Measurements from ENCODE around the gene ALLC.

The ALLC gene

DNA sequence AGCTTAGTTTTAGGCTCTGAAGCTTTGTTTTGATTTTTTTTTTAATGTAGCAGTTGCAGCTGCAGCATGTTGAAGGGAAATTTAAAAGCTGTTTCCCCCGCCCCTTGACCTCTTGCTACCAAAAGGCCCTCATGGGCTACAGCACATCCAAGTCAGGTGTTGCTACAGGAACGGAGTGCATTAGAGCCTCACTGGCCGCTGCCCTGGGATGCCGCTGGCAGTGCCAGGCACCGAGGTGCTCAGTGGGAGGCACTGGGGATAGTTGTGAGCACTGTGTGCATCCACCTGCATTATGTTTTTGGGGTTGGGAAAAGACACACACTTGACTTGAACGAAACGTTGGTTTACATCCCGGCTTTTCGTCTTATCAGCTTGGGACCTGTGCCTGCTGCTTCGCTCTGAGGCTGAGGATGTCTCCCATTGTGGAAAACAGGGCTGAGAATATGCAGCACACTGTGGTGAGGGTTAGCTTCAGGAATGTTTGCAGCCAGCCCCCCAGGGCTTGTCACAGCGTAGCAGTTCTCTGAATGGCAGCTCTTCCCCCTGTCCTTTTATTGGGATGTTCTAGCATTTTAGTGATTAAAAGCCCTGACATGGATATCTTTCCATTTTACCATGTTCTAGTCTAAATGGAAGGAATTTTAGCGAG is 69.5 kb downstream of the ALLC start:
- no peak for DNase-seq

- DNase-seq: peak; percentile 15
These were observed 70.4 kb downstream of the ALLC start for GRCh38 chr2:3728104-3729054.

GRCh38 chr2:3729055-3729448 is 71.1 kb downstream of the ALLC start:
- DNase-seq: no peak

GRCh38 chr2:3729786-3730185 is 71.8 kb downstream of the ALLC start:
- DNase-seq: no peak

DNA sequence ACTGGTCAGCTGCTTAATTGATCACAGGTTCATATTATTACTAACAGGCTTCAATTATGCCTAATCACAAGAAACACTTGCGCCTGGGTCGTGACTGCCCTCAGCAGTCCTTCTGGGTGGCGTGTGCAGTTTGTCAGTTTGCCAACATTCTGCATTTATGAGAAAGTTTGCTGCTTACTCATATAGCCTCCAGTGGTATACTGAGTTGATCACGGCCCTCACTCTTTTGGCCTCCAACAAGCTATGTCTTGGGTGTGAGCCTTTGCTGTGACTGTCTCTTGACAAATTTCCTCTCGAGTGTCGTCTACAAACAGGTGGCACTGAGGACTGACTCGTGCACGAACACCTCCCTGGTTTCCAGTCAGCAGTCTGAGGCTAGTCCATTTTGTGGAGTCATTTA is 72.6 kb downstream of the ALLC start:
- DNase-seq: no peak

DNA sequence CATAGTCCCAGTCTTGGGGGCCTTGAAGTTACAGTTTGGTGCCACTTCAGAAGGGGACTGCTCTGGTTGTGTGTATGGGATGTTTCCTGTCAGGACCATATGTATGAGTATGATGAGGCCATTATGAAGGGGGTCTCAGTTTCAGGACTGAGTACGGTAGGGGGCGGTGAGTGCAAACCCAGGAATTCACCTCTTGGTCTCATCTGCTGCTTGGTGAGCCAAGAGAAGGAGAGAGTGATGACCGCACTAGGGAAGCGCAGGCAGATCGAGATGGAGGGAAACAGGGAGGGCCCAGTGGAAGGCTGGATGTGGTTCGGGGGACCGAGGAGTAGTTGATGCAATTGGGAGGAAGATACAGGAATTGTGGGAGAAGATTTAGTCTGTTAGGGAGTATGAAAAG is 73.8 kb downstream of the ALLC start:
- no peak for DNase-seq

DNA sequence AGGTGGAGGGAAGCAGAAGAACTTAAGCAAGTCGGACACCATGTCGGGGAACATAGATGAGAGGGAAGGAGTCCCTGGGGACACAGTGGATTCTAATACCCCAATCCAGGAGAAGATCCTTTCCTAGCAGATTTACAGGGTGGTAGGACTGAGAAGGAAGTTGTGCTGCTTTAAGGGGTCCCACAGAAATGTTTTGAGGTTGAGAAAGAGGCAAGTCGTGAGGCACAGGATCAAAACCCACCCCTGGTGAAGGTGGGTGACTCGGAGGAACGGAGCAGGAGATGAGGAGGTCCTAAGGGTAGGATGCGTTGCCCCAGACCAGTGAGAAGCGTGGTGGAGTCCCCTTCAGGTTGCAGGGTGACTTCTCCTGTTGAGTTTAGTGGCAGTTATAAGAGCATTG is 78.1 kb downstream of the ALLC start:
- DNase-seq: no peak

DNA sequence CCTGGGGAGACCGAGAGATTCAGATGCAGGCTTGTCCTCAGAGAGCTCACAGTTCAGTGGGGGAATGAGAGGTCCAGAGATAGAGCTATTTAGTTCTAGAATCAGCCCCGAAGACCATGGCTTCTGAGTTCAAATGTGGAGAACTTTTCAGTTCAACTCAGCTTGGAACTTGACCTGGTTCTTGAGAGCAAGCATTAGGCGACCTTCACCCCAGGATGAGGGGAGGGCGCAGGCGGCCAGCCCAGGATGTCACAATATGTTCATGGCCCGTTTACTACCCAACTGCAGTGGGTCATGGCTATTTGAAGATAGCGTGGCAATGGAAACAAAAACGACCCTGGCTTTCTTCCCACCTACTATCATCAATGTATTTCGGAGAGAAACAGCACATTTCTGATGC is 79.1 kb downstream of the ALLC start:
- DNase-seq: no peak

- DNase-seq: peak; percentile 58
These were observed 80.5 kb downstream of the ALLC start for GRCh38 chr2:3738454-3738853.

- no peak for DNase-seq
These were observed 81.3 kb downstream of the ALLC start for GRCh38 chr2:3739313-3739712.

DNA sequence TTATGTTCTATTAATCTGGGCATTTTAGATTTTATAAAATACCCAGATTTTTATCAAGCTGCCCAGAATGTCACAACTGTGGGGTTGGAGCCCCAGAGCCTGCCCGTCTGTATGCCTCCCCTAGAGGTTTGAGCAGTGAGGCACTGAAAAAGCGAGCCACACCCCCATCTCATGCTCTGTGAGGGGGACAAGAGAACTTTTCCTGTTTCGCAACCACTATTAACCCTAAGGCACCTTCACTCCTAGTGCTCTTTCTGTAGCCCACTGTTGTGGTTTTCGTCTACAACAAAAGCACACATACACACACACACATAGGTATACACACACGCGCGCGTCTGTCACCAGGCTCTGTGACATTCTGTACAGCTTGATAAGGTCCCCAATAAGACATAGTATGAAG is 83.4 kb downstream of the ALLC start:
- no peak for DNase-seq

DNA sequence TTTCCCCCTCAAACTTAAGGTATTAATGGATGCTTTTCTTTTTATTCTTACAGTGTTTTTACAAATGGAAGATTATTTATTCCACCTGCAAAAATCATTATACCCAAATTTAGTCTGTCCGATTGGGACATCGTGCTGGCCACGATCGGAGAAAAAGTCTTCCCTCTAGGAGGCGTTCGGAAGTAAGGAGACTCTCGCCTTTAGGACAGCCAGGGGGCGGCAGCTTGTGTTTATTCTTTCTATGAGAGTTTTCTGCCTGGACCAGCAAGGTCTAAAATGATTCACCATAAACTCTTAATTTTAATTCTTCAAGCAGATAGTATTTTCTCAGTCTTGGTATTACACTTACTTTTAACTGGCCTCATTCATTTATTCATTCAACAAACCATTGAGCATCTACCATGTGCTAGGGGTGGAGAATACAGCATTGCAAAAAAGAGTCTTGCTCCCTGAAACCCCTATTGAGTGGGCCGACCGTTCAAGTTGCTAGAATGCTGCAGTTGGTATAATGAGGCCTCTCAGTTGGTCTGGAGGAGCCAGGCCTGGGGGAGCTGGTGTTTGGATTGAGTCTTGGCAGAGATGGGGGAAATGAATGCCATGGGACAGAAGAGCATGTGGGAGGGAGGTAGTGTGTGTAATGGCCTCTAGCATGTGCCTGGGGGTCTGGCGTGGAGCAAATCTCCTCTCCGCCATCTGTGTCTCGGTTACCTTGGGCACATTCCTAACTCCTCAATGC is 84.0 kb downstream of the ALLC start:
- DNase-seq: no peak

GRCh38 chr2:3742743-3743508 is 84.9 kb downstream of the ALLC start:
- no peak for DNase-seq

GRCh38 chr2:3743951-3744555 is 86.1 kb downstream of the ALLC start:
- no peak for DNase-seq

GRCh38 chr2:3745920-3746319 is 87.9 kb downstream of the ALLC start:
- no peak for DNase-seq

GRCh38 chr2:3747032-3747654 is 89.1 kb downstream of the ALLC start:
- no peak for DNase-seq

DNA sequence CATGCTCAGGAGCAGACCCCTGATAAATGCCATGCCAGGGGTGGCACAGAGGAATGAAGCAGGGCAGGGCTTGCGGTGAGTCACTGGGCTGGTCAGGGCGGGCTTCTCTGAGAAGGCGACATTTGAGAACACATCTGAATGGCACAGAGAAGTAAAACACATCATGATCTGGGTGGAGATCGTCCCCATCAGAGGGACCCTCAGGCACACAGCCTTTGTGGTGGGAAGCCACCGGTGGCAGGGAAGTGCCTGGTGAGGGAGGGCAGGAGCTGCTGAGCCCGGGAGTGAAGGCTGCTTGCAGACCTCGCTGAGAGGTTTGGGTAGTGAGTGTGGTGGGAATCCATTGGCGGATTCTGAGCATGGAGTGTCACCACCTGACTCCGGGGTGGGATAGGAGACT is 89.8 kb downstream of the ALLC start:
- no peak for DNase-seq

- DNase-seq: no peak
These were observed 91.2 kb downstream of the ALLC start for GRCh38 chr2:3749201-3749600.

DNA sequence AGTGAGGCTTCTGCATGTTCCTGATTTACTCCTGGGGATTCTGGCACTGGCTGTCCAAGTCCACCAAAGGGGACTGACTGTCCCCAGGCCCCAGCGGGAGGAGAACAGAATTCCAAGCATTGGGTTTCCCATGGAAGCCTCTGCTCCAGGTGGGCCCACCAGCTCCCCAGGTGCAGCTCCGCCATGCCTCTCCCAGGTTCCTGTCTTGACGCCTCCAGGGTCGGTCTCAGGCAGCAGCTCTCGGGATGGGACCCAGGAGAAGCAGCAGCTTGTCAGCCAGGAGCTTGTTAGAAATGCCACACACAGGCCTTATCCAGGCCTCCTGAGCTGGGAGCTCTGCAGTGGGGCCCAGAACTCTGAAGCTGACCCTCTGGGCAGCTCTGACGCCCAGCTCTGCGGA is 93.3 kb downstream of the ALLC start:
- DNase-seq: no peak

DNA sequence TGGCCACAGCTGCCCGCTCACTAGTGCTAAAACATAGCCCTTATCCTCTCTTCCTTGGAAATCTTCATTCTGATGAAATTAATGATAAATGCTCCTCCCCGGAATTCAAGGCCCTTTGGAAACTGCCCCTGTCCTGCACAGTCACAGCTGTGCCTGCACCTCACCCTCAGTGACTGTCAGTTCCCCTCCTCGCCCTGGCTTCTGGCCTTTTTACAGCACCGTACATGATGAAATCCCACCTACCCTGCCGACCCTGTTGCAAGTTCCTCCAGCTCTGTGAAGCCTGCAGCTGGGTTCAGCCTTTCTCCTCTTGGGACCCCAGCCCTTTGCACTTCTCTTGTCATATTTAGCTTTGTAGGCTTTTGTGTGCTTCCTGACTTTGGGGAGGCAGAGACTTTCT is 93.8 kb downstream of the ALLC start:
- no peak for DNase-seq

All from NCI-H774 (cell line).